HepG2 (cell line): ENCODE measurements around the gene UNC5CL. TPM values are rescaled to one million over a fixed set of nuclear protein-coding genes. Genes with fewer than 3 reads are reported as not detected.

Source experiments
- CBX1 ChIP-seq: IDR thresholded peaks from one replicate; pipeline ENCODE4 v1.6.1; 2016; ENCODE audit warnings: antibody characterized with exemption, low read depth
- ELF1 ChIP-seq: sonication (generic); formaldehyde crosslinking; IDR thresholded peaks from 2 replicates; pipeline ENCODE4 v1.4.0; 2020; ENCODE audit warnings: missing genetic modification reagents
- FOSL1 ChIP-seq: sonication (generic); formaldehyde crosslinking; IDR thresholded peaks from 2 replicates; pipeline ENCODE4 v1.9.0; 2021; ENCODE audit warnings: missing genetic modification reagents, borderline replicate concordance
- GABPB1 ChIP-seq: IDR thresholded peaks from 2 replicates; pipeline ENCODE4 v1.6.1; 2016; ENCODE audit warnings: mild to moderate bottlenecking, missing genetic modification reagents, moderate library complexity, missing compliant biosample characterization
- GATA4 ChIP-seq: sonication (generic); IDR thresholded peaks from 2 replicates; pipeline ENCODE4 v1.6.1; 2016; ENCODE audit warnings: antibody characterized with exemption, low read depth, borderline replicate concordance
- HNRNPUL1 ChIP-seq: fragments of 200-400 bp; formaldehyde crosslinking; IDR thresholded peaks from 2 replicates; pipeline ENCODE4 v1.6.1; 2017; ENCODE audit warnings: low read depth, mild to moderate bottlenecking, low read length, moderate library complexity
- JUN ChIP-seq: sonication (generic); formaldehyde crosslinking; IDR thresholded peaks from 2 replicates; pipeline ENCODE4 v1.4.0; 2020; ENCODE audit warnings: mild to moderate bottlenecking, missing genetic modification reagents
- NCOA1 ChIP-seq: sonication (generic); formaldehyde crosslinking; IDR thresholded peaks from 2 replicates; pipeline ENCODE4 v1.9.0; 2021; ENCODE audit warnings: missing genetic modification reagents
- NFYC ChIP-seq: IDR thresholded peaks from 2 replicates; pipeline ENCODE4 v1.6.1; 2016; ENCODE audit warnings: missing genetic modification reagents, missing compliant biosample characterization
- PPARG ChIP-seq: conservative IDR thresholded peaks from 2 replicates; pipeline ENCODE4 v1.6.1; 2016; ENCODE audit warnings: missing biosample characterization, missing genetic modification reagents
- ZBTB20 ChIP-seq: sonication (generic); formaldehyde crosslinking; IDR thresholded peaks from 2 replicates; pipeline ENCODE4 v1.8.1; 2023; ENCODE audit warnings: missing genetic modification reagents, low read depth, mild to moderate bottlenecking, borderline replicate concordance
- ZFP82 ChIP-seq: sonication (generic); formaldehyde crosslinking; IDR thresholded peaks from 2 replicates; pipeline ENCODE4 v1.5.1; 2020; ENCODE audit warnings: mild to moderate bottlenecking, missing genetic modification reagents, borderline replicate concordance
- ZNF564 ChIP-seq: sonication (generic); formaldehyde crosslinking; IDR thresholded peaks from 2 replicates; pipeline ENCODE4 v1.8.1; 2023; ENCODE audit warnings: mild to moderate bottlenecking, missing genetic modification reagents
- ZNF589 ChIP-seq: sonication (generic); formaldehyde crosslinking; conservative IDR thresholded peaks from 2 replicates; pipeline ENCODE4 v1.8.0; 2022; ENCODE audit warnings: mild to moderate bottlenecking, moderate library complexity, missing genetic modification reagents
- polyA plus RNA-seq, 8 experiments: library from polyadenylated mRNA; depleted of rRNA in 3 of 8; stranded (reverse) in 7 of 8; unstranded in 1 of 8; fragments of >200 nt; fragmentation: Illumina TruSeq in 4 of 8; extraction: Trizol in 4 of 8; gene quantifications; 2 replicates each; pipeline versions ENCODE4 v1.2.1 to v1.2.3, GENCODE V29; 2011 to 2016; ENCODE audit warnings: low read depth in 4 of 8, missing spikeins in 1 of 8, mixed read lengths in 1 of 8; ENCODE audit not compliant: insufficient read depth in 1 of 8
- total RNA-seq, 5 experiments: library from RNA; depleted of rRNA; stranded (reverse); fragments of >200 nt; fragmentation: Illumina TruSeq; extraction: Trizol; gene quantifications; 2 replicates each; pipeline ENCODE4 v1.2.3, GENCODE V29; 2016; ENCODE audit warnings: low read depth in 1 of 5
- TF ChIP-seq, protein P1 (sequence below): sonication (generic); formaldehyde crosslinking; IDR thresholded peaks from 2 replicates; pipeline ENCODE4 v1.4.0; 2020; ENCODE audit warnings: missing genetic modification reagents, borderline replicate concordance
- TF ChIP-seq, protein P2 (sequence below): sonication (generic); formaldehyde crosslinking; conservative IDR thresholded peaks from 2 replicates; pipeline ENCODE4 v1.4.0; 2020; ENCODE audit warnings: missing genetic modification reagents
- TF ChIP-seq, protein P3 (sequence below): IDR thresholded peaks from 2 replicates; pipeline ENCODE4 v1.6.1; 2018; ENCODE audit warnings: missing genetic modification reagents
- TF ChIP-seq, protein P4 (sequence below): IDR thresholded peaks from 2 replicates; pipeline ENCODE4 v1.6.1; 2018; ENCODE audit warnings: missing genetic modification reagents, mild to moderate bottlenecking, missing compliant biosample characterization
- TF ChIP-seq, protein P5 (sequence below): sonication (generic); formaldehyde crosslinking; IDR thresholded peaks from 2 replicates; pipeline ENCODE4 v1.4.0; 2020; ENCODE audit warnings: missing genetic modification reagents, borderline replicate concordance

Gene UNC5CL
- total and polyA plus RNA-seq, 2 of the 13 experiments (the other 11 are each of a cell fraction or from before 2014, with no cell fraction given) = 2.4 to 2.5 TPM

DNA sequence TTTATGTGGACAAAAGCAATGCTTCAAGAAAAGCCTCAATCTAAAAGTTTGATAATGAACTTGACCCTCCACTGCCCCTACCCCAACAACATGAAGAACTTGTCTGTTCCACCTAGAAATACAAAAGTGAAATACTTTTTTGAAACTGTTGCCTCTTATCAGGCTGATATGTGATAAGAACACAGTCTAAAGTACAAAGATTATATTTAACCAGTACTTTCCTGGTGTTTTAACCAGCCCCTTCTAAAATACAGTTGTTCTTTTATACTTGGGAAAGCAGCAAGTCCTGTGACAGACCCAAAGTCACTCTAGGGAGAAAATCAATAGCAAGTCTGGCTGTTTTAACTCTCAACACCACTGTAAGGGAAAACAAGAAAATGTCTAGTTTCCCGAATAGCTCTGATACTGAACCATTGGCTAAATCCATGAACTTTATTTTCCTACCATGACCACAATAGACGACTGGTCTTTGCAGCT lies 26.6 kb upstream of the UNC5CL start (continued):
- TF ChIP-seq, protein P1, sequence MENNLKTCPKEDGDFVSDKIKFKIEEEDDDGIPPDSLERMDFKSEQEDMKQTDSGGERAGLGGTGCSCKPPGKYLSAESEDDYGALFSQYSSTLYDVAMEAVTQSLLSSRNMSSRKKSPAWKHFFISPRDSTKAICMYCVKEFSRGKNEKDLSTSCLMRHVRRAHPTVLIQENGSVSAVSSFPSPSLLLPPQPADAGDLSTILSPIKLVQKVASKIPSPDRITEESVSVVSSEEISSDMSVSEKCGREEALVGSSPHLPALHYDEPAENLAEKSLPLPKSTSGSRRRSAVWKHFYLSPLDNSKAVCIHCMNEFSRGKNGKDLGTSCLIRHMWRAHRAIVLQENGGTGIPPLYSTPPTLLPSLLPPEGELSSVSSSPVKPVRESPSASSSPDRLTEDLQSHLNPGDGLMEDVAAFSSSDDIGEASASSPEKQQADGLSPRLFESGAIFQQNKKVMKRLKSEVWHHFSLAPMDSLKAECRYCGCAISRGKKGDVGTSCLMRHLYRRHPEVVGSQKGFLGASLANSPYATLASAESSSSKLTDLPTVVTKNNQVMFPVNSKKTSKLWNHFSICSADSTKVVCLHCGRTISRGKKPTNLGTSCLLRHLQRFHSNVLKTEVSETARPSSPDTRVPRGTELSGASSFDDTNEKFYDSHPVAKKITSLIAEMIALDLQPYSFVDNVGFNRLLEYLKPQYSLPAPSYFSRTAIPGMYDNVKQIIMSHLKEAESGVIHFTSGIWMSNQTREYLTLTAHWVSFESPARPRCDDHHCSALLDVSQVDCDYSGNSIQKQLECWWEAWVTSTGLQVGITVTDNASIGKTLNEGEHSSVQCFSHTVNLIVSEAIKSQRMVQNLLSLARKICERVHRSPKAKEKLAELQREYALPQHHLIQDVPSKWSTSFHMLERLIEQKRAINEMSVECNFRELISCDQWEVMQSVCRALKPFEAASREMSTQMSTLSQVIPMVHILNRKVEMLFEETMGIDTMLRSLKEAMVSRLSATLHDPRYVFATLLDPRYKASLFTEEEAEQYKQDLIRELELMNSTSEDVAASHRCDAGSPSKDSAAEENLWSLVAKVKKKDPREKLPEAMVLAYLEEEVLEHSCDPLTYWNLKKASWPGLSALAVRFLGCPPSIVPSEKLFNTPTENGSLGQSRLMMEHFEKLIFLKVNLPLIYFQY (CRISPR knock-in tag) = peak; percentile 77; the same call in 1 of the 2 replicates
- TF ChIP-seq GATA4 (peak; percentile 96), ZNF589 (CRISPR knock-in tag) (peak; percentile 63; the same call in 1 of the 2 replicates), ELF1 (no peak), ZNF564 (CRISPR knock-in tag) (0 out of 2 replicates have a peak, but pooled peaks have one; percentile 29), NFYC (CRISPR knock-in tag) (peak; percentile 0; the same call in 1 of the 2 replicates), PPARG (peak; percentile 83), ZFP82 (CRISPR knock-in tag) (no peak), FOSL1 (no peak), GABPB1 (CRISPR knock-in tag) (no peak), ZBTB20 (CRISPR knock-in tag) (no peak), CBX1 (no peak), NCOA1 (CRISPR knock-in tag) (0 out of 2 replicates have a peak, but pooled peaks have one; percentile 32), JUN (CRISPR knock-in tag) (no peak), HNRNPUL1 (no peak)
- TF ChIP-seq, protein P2, sequence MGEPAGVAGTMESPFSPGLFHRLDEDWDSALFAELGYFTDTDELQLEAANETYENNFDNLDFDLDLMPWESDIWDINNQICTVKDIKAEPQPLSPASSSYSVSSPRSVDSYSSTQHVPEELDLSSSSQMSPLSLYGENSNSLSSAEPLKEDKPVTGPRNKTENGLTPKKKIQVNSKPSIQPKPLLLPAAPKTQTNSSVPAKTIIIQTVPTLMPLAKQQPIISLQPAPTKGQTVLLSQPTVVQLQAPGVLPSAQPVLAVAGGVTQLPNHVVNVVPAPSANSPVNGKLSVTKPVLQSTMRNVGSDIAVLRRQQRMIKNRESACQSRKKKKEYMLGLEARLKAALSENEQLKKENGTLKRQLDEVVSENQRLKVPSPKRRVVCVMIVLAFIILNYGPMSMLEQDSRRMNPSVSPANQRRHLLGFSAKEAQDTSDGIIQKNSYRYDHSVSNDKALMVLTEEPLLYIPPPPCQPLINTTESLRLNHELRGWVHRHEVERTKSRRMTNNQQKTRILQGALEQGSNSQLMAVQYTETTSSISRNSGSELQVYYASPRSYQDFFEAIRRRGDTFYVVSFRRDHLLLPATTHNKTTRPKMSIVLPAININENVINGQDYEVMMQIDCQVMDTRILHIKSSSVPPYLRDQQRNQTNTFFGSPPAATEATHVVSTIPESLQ (CRISPR knock-in tag) = 0 out of 2 replicates have a peak, but pooled peaks have one; percentile 39
- TF ChIP-seq, protein P3, sequence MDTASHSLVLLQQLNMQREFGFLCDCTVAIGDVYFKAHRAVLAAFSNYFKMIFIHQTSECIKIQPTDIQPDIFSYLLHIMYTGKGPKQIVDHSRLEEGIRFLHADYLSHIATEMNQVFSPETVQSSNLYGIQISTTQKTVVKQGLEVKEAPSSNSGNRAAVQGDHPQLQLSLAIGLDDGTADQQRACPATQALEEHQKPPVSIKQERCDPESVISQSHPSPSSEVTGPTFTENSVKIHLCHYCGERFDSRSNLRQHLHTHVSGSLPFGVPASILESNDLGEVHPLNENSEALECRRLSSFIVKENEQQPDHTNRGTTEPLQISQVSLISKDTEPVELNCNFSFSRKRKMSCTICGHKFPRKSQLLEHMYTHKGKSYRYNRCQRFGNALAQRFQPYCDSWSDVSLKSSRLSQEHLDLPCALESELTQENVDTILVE (CRISPR knock-in tag) = peak; percentile 74; the same call in 1 of the 2 replicates
- TF ChIP-seq, protein P4, sequence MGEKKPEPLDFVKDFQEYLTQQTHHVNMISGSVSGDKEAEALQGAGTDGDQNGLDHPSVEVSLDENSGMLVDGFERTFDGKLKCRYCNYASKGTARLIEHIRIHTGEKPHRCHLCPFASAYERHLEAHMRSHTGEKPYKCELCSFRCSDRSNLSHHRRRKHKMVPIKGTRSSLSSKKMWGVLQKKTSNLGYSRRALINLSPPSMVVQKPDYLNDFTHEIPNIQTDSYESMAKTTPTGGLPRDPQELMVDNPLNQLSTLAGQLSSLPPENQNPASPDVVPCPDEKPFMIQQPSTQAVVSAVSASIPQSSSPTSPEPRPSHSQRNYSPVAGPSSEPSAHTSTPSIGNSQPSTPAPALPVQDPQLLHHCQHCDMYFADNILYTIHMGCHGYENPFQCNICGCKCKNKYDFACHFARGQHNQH (CRISPR knock-in tag) = peak; percentile 85; the same call in 1 of the 2 replicates
- TF ChIP-seq, protein P5, sequence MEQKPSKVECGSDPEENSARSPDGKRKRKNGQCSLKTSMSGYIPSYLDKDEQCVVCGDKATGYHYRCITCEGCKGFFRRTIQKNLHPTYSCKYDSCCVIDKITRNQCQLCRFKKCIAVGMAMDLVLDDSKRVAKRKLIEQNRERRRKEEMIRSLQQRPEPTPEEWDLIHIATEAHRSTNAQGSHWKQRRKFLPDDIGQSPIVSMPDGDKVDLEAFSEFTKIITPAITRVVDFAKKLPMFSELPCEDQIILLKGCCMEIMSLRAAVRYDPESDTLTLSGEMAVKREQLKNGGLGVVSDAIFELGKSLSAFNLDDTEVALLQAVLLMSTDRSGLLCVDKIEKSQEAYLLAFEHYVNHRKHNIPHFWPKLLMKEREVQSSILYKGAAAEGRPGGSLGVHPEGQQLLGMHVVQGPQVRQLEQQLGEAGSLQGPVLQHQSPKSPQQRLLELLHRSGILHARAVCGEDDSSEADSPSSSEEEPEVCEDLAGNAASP (CRISPR knock-in tag) = peak; percentile 79; the same call in 1 of the 2 replicates
